ENCODE measurements around the gene PPP1R12B. TPM values are rescaled to one million over a fixed set of nuclear protein-coding genes. Genes with fewer than 3 reads are reported as not detected.

PPP1R12B gene
- polyA plus RNA-seq, 1 donor (not counting 4 experiments of a cell fraction or from before 2014, with no cell fraction given), result 6.9 TPM

DNA sequence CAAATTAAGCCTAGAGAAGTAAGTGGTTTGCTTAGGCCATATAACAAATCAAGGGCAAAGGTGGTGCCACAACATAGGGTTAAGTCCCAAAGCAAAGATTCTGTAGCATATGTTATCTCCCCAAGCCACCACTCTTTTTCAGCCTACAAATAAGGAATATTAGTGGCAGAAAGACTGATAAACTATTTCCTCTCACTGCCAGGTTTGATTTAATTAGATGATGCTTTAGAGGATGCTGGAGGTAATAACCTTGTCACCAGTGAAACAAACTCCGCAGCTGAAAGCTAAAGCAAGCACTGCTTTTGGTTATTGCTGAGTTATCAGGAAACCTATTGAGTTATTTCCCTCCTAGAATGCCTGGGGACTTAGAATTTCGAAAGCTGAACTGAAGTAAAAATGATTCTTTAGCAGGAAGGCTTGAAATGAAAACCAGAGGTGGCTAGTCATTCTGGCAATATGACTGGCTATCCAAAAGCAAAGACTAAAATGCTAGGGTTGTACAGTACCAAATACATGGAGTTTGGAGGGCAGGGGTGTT, 216.5 kb downstream of the PPP1R12B start:
- H3K27me3 ChIP-seq (ENCODE audit: control insufficient read depth, extremely low read depth, insufficient read depth, low read length), result no peaks in the 10 kb centered on the region
- H3K4me2 ChIP-seq (ENCODE audit: control insufficient read depth, extremely low read depth, insufficient read depth, low read depth, low read length), result no peak overlapping the region
- H3K36me3 ChIP-seq (ENCODE audit: control insufficient read depth in 2 of 2, extremely low read depth in 1 of 2, insufficient read depth in 2 of 2, low read length in 2 of 2), result peaks cover 3% of the 10 kb centered on the region in 2 experiments
- no peaks in the 10 kb centered on the region for H3K9me3 ChIP-seq (ENCODE audit: control insufficient read depth, low read depth, low read length)
- H3K4me3 ChIP-seq (ENCODE audit: control insufficient read depth in 2 of 3, extremely low read depth in 1 of 3, insufficient read depth in 2 of 3, low read depth in 1 of 3, low read length in 3 of 3), result no peak overlapping the region
- no peaks in the 10 kb centered on the region for H4K20me1 ChIP-seq (ENCODE audit: control insufficient read depth, extremely low read depth, insufficient read depth, low read length)
- peaks cover 26% of the 10 kb centered on the region for H3K4me1 ChIP-seq (ENCODE audit: control insufficient read depth, extremely low read depth, insufficient read depth, low read length)
- no peak for FAIRE-seq
- no peaks in the 10 kb centered on the region for H3K79me2 ChIP-seq (ENCODE audit: control insufficient read depth, insufficient read depth, low read length)
- no peak for TF ChIP-seq EZH2 (IDR thresholded peaks at IDR 0.05; ENCODE audit: low read length)
- TF ChIP-seq, protein P1, sequence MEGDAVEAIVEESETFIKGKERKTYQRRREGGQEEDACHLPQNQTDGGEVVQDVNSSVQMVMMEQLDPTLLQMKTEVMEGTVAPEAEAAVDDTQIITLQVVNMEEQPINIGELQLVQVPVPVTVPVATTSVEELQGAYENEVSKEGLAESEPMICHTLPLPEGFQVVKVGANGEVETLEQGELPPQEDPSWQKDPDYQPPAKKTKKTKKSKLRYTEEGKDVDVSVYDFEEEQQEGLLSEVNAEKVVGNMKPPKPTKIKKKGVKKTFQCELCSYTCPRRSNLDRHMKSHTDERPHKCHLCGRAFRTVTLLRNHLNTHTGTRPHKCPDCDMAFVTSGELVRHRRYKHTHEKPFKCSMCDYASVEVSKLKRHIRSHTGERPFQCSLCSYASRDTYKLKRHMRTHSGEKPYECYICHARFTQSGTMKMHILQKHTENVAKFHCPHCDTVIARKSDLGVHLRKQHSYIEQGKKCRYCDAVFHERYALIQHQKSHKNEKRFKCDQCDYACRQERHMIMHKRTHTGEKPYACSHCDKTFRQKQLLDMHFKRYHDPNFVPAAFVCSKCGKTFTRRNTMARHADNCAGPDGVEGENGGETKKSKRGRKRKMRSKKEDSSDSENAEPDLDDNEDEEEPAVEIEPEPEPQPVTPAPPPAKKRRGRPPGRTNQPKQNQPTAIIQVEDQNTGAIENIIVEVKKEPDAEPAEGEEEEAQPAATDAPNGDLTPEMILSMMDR (optimal IDR thresholded peaks at IDR 0.05 in 1 of 3, IDR thresholded peaks at IDR 0.05 in 1 of 3, conservative IDR thresholded peaks at IDR 0.05 in 1 of 3; ENCODE audit: extremely low read depth in 1 of 3, insufficient read depth in 2 of 3, low read length in 3 of 3), result no peak
- dilution Hi-C loops (cut with MboI; ENCODE audit: extremely low pct_ligation_motif_present, low sequenced_read_pairs), result no loop called here
- no peak overlapping the region for H3K27ac ChIP-seq (ENCODE audit: control insufficient read depth, insufficient read depth, low read length)
- DNase-seq (ENCODE audit: low read depth, low spot score), result no peak
- no peak overlapping the region for H3K9ac ChIP-seq (ENCODE audit: control insufficient read depth, extremely low read depth, insufficient read depth, low read length)
- H2AFZ ChIP-seq (ENCODE audit: control insufficient read depth, low read length), result no peak overlapping the region
- H3K9me1 ChIP-seq (ENCODE audit: control insufficient read depth, extremely low read depth, insufficient read depth, low read length), result no peaks in the 10 kb centered on the region

DNA sequence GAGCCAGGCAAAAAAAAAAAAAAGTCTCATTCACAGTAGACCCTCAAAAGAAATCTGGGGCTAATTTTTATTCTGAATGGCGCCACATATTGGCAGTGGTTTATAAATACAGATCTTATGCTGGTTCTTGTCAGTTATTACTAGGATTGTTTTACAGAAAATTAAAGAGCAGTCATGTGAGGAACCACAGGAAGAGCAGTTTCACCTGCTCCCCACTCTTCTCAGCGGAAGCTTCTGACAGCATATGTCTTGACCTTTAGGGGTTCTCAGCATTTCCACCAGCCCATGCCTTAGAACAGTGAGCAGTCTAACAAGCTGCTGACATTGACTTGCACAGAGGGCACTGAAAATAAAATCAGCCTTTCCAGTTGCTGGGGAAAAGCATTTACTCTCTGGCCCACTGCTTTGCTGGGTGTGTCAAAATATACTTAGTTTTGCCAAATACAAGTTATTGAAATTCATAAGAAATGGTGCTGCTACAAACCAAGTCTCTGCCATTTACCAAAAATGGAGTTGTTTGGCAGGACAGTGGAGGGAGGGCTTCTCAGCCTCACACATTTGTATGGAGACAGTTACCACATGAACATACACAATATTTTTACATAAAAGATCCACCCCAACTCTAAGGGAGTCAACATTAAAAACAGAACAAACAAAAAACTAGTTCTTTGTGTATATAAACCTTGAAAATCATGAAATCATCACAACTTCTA, 217.5 kb downstream of the PPP1R12B start:
- Histone ChIP-seq H3K4me3 (ENCODE audit: control insufficient read depth in 2 of 3, extremely low read depth in 1 of 3, insufficient read depth in 2 of 3, low read depth in 1 of 3, low read length in 3 of 3) (no peak overlapping the region), H2AFZ (ENCODE audit: control insufficient read depth, low read length) (no peak overlapping the region), H3K9ac (ENCODE audit: control insufficient read depth, extremely low read depth, insufficient read depth, low read length) (no peak overlapping the region), H3K36me3 (ENCODE audit: control insufficient read depth in 2 of 2, extremely low read depth in 1 of 2, insufficient read depth in 2 of 2, low read length in 2 of 2) (peaks cover 3% of the 10 kb centered on the region in 2 experiments), H3K27me3 (ENCODE audit: control insufficient read depth, extremely low read depth, insufficient read depth, low read length) (no peaks in the 10 kb centered on the region), H3K4me1 (ENCODE audit: control insufficient read depth, extremely low read depth, insufficient read depth, low read length) (peaks cover 29% of the 10 kb centered on the region), H3K79me2 (ENCODE audit: control insufficient read depth, insufficient read depth, low read length) (no peaks in the 10 kb centered on the region), H3K9me3 (ENCODE audit: control insufficient read depth, low read depth, low read length) (no peaks in the 10 kb centered on the region), H3K9me1 (ENCODE audit: control insufficient read depth, extremely low read depth, insufficient read depth, low read length) (no peaks in the 10 kb centered on the region), H3K27ac (ENCODE audit: control insufficient read depth, insufficient read depth, low read length) (no peak overlapping the region), H4K20me1 (ENCODE audit: control insufficient read depth, extremely low read depth, insufficient read depth, low read length) (no peaks in the 10 kb centered on the region), H3K4me2 (ENCODE audit: control insufficient read depth, extremely low read depth, insufficient read depth, low read depth, low read length) (no peak overlapping the region)
- TF ChIP-seq, protein P1 (optimal IDR thresholded peaks at IDR 0.05 in 1 of 3, IDR thresholded peaks at IDR 0.05 in 1 of 3, conservative IDR thresholded peaks at IDR 0.05 in 1 of 3; ENCODE audit: extremely low read depth in 1 of 3, insufficient read depth in 2 of 3, low read length in 3 of 3), result no peak
- no peak for TF ChIP-seq EZH2 (IDR thresholded peaks at IDR 0.05; ENCODE audit: low read length)
- FAIRE-seq (no peak), DNase-seq (ENCODE audit: low read depth, low spot score) (no peak)
- dilution Hi-C loops (cut with MboI; ENCODE audit: extremely low pct_ligation_motif_present, low sequenced_read_pairs), result no loop called here

Measured in keratinocyte (primary cell).